ENCODE data around the gene TDRD3. TPM values are rescaled to one million over a fixed set of nuclear protein-coding genes. Genes with fewer than 3 reads are reported as not detected.

Gene TDRD3
- total and polyA plus RNA-seq, 4 donors = 23.7 to 61.0 (median 36.0) TPM

- Histone ChIP-seq H3K4me1 (ENCODE audit: control insufficient read depth, insufficient read depth, low read length) (no peaks in the 10 kb centered on the region), H3K4me3 (ENCODE audit: low read depth, low read length) (no peak overlapping the region), H3K36me3 (ENCODE audit: control insufficient read depth, insufficient read depth, low read length) (no peaks in the 10 kb centered on the region), H3K27ac (ENCODE audit: low read depth, low read length) (no peak overlapping the region), H3K9me3 (ENCODE audit: control insufficient read depth, insufficient read depth, low read length) (peaks cover 4% of the 10 kb centered on the region), H3K27me3 (ENCODE audit: control insufficient read depth, insufficient read depth, low read length) (no peaks in the 10 kb centered on the region)
- DNase-seq (ENCODE audit: low read depth in 4 of 6, low spot score in 6 of 6) = no peak
- no CpG with 5 or more reads among the region's 2 CpGs for WGBS (ENCODE audit: insufficient coverage)
Measured at GRCh38 chr13:60435762-60436374, 38.8 kb downstream of the TDRD3 start.

GRCh38 chr13:60439201-60439600 lies 42.2 kb downstream of the TDRD3 start:
- no CpG with 5 or more reads among the region's 2 CpGs for WGBS (ENCODE audit: insufficient coverage)
- H3K9me3 ChIP-seq (ENCODE audit: control insufficient read depth, insufficient read depth, low read length) = peaks cover 4% of the 10 kb centered on the region

GRCh38 chr13:60441761-60442160 lies 44.7 kb downstream of the TDRD3 start:
- no peak overlapping the region for H3K4me3 ChIP-seq (ENCODE audit: low read depth, low read length)
- no peaks in the 10 kb centered on the region for H3K4me1 ChIP-seq (ENCODE audit: control insufficient read depth, insufficient read depth, low read length)
- H3K27me3 ChIP-seq (ENCODE audit: control insufficient read depth, insufficient read depth, low read length) = no peaks in the 10 kb centered on the region
- no peak for DNase-seq (ENCODE audit: low read depth in 4 of 6, low spot score in 6 of 6)
- no peaks in the 10 kb centered on the region for H3K9me3 ChIP-seq (ENCODE audit: control insufficient read depth, insufficient read depth, low read length)
- H3K27ac ChIP-seq (ENCODE audit: low read depth, low read length) = no peak overlapping the region
- H3K36me3 ChIP-seq (ENCODE audit: control insufficient read depth, insufficient read depth, low read length) = no peaks in the 10 kb centered on the region
- WGBS (ENCODE audit: insufficient coverage) = no CpG with 5 or more reads among the region's 1 CpG

More at GRCh38 chr13:60439201-60439600, 42.2 kb downstream of the TDRD3 start:
- Histone ChIP-seq H3K4me1 (ENCODE audit: control insufficient read depth, insufficient read depth, low read length) (no peaks in the 10 kb centered on the region), H3K27me3 (ENCODE audit: control insufficient read depth, insufficient read depth, low read length) (no peaks in the 10 kb centered on the region), H3K4me3 (ENCODE audit: low read depth, low read length) (no peak overlapping the region), H3K36me3 (ENCODE audit: control insufficient read depth, insufficient read depth, low read length) (no peaks in the 10 kb centered on the region), H3K27ac (ENCODE audit: low read depth, low read length) (no peak overlapping the region)
- no peak for DNase-seq (ENCODE audit: low read depth in 4 of 6, low spot score in 6 of 6)

- Histone ChIP-seq H3K4me3 (ENCODE audit: low read depth, low read length) (no peak overlapping the region), H3K36me3 (ENCODE audit: control insufficient read depth, insufficient read depth, low read length) (no peaks in the 10 kb centered on the region), H3K4me1 (ENCODE audit: control insufficient read depth, insufficient read depth, low read length) (no peaks in the 10 kb centered on the region), H3K9me3 (ENCODE audit: control insufficient read depth, insufficient read depth, low read length) (no peaks in the 10 kb centered on the region), H3K27ac (ENCODE audit: low read depth, low read length) (no peak overlapping the region), H3K27me3 (ENCODE audit: control insufficient read depth, insufficient read depth, low read length) (no peaks in the 10 kb centered on the region)
- whole genome bisulfite sequencing (ENCODE audit: insufficient coverage) = no CpG with 5 or more reads among the region's 2 CpGs
- DNase-seq (ENCODE audit: low read depth in 4 of 6, low spot score in 6 of 6) = peak; percentile 47 to 92 (median 64)
Measured at GRCh38 chr13:60448907-60449510, 52.0 kb downstream of the TDRD3 start.

- Histone ChIP-seq H3K27me3 (ENCODE audit: control insufficient read depth, insufficient read depth, low read length) (no peaks in the 10 kb centered on the region), H3K36me3 (ENCODE audit: control insufficient read depth, insufficient read depth, low read length) (no peaks in the 10 kb centered on the region), H3K27ac (ENCODE audit: low read depth, low read length) (no peak overlapping the region), H3K4me3 (ENCODE audit: low read depth, low read length) (no peak overlapping the region), H3K9me3 (ENCODE audit: control insufficient read depth, insufficient read depth, low read length) (no peaks in the 10 kb centered on the region), H3K4me1 (ENCODE audit: control insufficient read depth, insufficient read depth, low read length) (no peaks in the 10 kb centered on the region)
- DNase-seq (ENCODE audit: low read depth in 4 of 6, low spot score in 6 of 6) = no peak
- WGBS (ENCODE audit: insufficient coverage) = no CpG with 5 or more reads among the region's 3 CpGs
Measured at GRCh38 chr13:60453490-60453889, 56.5 kb downstream of the TDRD3 start.

GRCh38 chr13:60454425-60454824 lies 57.4 kb downstream of the TDRD3 start:
- Histone ChIP-seq H3K36me3 (ENCODE audit: control insufficient read depth, insufficient read depth, low read length) (no peaks in the 10 kb centered on the region), H3K4me1 (ENCODE audit: control insufficient read depth, insufficient read depth, low read length) (no peaks in the 10 kb centered on the region), H3K9me3 (ENCODE audit: control insufficient read depth, insufficient read depth, low read length) (no peaks in the 10 kb centered on the region), H3K4me3 (ENCODE audit: low read depth, low read length) (no peak overlapping the region), H3K27me3 (ENCODE audit: control insufficient read depth, insufficient read depth, low read length) (no peaks in the 10 kb centered on the region), H3K27ac (ENCODE audit: low read depth, low read length) (no peak overlapping the region)
- no peak for DNase-seq (ENCODE audit: low read depth in 4 of 6, low spot score in 6 of 6)
- no CpG with 5 or more reads among the region's 1 CpG for WGBS (ENCODE audit: insufficient coverage)

- no CpG with 5 or more reads among the region's 1 CpG for WGBS (ENCODE audit: insufficient coverage)
- Histone ChIP-seq H3K4me1 (ENCODE audit: control insufficient read depth, insufficient read depth, low read length) (no peaks in the 10 kb centered on the region), H3K4me3 (ENCODE audit: low read depth, low read length) (no peak overlapping the region), H3K9me3 (ENCODE audit: control insufficient read depth, insufficient read depth, low read length) (no peaks in the 10 kb centered on the region), H3K27me3 (ENCODE audit: control insufficient read depth, insufficient read depth, low read length) (no peaks in the 10 kb centered on the region), H3K27ac (ENCODE audit: low read depth, low read length) (no peak overlapping the region), H3K36me3 (ENCODE audit: control insufficient read depth, insufficient read depth, low read length) (peaks cover 2% of the 10 kb centered on the region)
- DNase-seq (ENCODE audit: low read depth in 4 of 6, low spot score in 6 of 6) = no peak
Measured at GRCh38 chr13:60463787-60464186, 66.8 kb downstream of the TDRD3 start.

GRCh38 chr13:60467098-60467497 lies 70.1 kb downstream of the TDRD3 start:
- Histone ChIP-seq H3K9me3 (ENCODE audit: control insufficient read depth, insufficient read depth, low read length) (peaks cover 3% of the 10 kb centered on the region), H3K27me3 (ENCODE audit: control insufficient read depth, insufficient read depth, low read length) (no peaks in the 10 kb centered on the region), H3K36me3 (ENCODE audit: control insufficient read depth, insufficient read depth, low read length) (peaks cover 5% of the 10 kb centered on the region), H3K4me3 (ENCODE audit: low read depth, low read length) (no peak overlapping the region), H3K27ac (ENCODE audit: low read depth, low read length) (no peak overlapping the region), H3K4me1 (ENCODE audit: control insufficient read depth, insufficient read depth, low read length) (no peaks in the 10 kb centered on the region)
- DNase-seq (ENCODE audit: low read depth in 4 of 6, low spot score in 6 of 6) = no peak
- WGBS (ENCODE audit: insufficient coverage) = 100% methylated on average over 1 of the region's 3 CpGs

- Histone ChIP-seq H3K27ac (ENCODE audit: low read depth, low read length) (no peak overlapping the region), H3K27me3 (ENCODE audit: control insufficient read depth, insufficient read depth, low read length) (no peaks in the 10 kb centered on the region), H3K4me1 (ENCODE audit: control insufficient read depth, insufficient read depth, low read length) (no peaks in the 10 kb centered on the region), H3K4me3 (ENCODE audit: low read depth, low read length) (no peak overlapping the region), H3K9me3 (ENCODE audit: control insufficient read depth, insufficient read depth, low read length) (peaks cover 20% of the 10 kb centered on the region), H3K36me3 (ENCODE audit: control insufficient read depth, insufficient read depth, low read length) (no peaks in the 10 kb centered on the region)
- DNase-seq (ENCODE audit: low read depth in 4 of 6, low spot score in 6 of 6) = no peak
Measured at GRCh38 chr13:60479273-60479672, 82.3 kb downstream of the TDRD3 start.

GRCh38 chr13:60482012-60482411 lies 85.0 kb downstream of the TDRD3 start:
- Histone ChIP-seq H3K27ac (ENCODE audit: low read depth, low read length) (no peak overlapping the region), H3K4me3 (ENCODE audit: low read depth, low read length) (no peak overlapping the region), H3K4me1 (ENCODE audit: control insufficient read depth, insufficient read depth, low read length) (no peaks in the 10 kb centered on the region), H3K9me3 (ENCODE audit: control insufficient read depth, insufficient read depth, low read length) (peaks cover 18% of the 10 kb centered on the region), H3K36me3 (ENCODE audit: control insufficient read depth, insufficient read depth, low read length) (no peaks in the 10 kb centered on the region), H3K27me3 (ENCODE audit: control insufficient read depth, insufficient read depth, low read length) (no peaks in the 10 kb centered on the region)
- DNase-seq (ENCODE audit: low read depth in 4 of 6, low spot score in 6 of 6) = no peak
